Keratinocyte (primary cell): ENCODE data around the gene ADAM33.

Source experiments
- EZH2 ChIP-seq: IDR thresholded peaks from one replicate; pipeline ENCODE4 v1.6.1; 2012; ENCODE audit warnings: inconsistent platforms, mild to moderate bottlenecking, low read length, moderate library complexity
- TF ChIP-seq, protein P1 (sequence below), 3 experiments: IDR thresholded peaks in 1 of 3; conservative IDR thresholded peaks in 1 of 3; optimal IDR thresholded peaks in 1 of 3; 2 replicates in 2 of 3; 3 replicates in 1 of 3; pipeline versions ENCODE3 to v1.5.1; 2011; ENCODE audit warnings: low read length in 3 of 3, mild to moderate bottlenecking in 3 of 3, moderate library complexity in 2 of 3, control low read depth in 1 of 3, inconsistent platforms in 1 of 3; ENCODE audit not compliant: insufficient read depth in 2 of 3; ENCODE audit errors: extremely low read depth in 1 of 3

DNA sequence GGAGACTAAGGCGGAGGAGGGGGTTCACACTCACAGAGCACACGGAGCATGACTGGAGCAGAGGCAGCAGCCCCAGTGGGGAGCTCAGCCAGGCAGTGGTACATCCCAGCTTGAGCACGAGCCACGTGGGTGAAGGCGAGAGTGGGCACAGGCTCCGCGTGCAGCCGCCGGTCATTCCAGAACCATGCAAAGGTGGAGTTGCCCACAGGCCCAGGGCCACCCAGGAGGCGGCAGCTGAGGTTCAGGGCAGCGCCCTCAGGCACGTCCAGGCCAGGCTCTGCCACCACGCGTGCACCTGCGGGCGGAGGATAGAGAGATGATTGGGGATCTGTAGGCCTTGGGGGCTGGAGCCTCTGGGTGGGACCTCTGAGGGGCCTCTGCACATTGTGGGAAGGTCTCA is 9.5 kb upstream of the ADAM33 start:
- no peak for TF ChIP-seq EZH2
- TF ChIP-seq, protein P1, sequence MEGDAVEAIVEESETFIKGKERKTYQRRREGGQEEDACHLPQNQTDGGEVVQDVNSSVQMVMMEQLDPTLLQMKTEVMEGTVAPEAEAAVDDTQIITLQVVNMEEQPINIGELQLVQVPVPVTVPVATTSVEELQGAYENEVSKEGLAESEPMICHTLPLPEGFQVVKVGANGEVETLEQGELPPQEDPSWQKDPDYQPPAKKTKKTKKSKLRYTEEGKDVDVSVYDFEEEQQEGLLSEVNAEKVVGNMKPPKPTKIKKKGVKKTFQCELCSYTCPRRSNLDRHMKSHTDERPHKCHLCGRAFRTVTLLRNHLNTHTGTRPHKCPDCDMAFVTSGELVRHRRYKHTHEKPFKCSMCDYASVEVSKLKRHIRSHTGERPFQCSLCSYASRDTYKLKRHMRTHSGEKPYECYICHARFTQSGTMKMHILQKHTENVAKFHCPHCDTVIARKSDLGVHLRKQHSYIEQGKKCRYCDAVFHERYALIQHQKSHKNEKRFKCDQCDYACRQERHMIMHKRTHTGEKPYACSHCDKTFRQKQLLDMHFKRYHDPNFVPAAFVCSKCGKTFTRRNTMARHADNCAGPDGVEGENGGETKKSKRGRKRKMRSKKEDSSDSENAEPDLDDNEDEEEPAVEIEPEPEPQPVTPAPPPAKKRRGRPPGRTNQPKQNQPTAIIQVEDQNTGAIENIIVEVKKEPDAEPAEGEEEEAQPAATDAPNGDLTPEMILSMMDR (optimal IDR thresholded peaks at IDR 0.05 in 1 of 3, IDR thresholded peaks at IDR 0.05 in 1 of 3, conservative IDR thresholded peaks at IDR 0.05 in 1 of 3; ENCODE audit: extremely low read depth in 1 of 3, insufficient read depth in 2 of 3, low read length in 3 of 3): no peak
